Measurements from ENCODE around the gene RAB44.

Gene RAB44

GRCh38 chr6:36714511-36714910 is 16.9 kb downstream of the RAB44 start:
- TF ChIP-seq CTCF (IDR thresholded peaks at IDR 0.05; ENCODE audit: low read depth, low read length, poor library complexity, severe bottlenecking) (no peak), EZH2phosphoT487 (IDR thresholded peaks at IDR 0.05; ENCODE audit: borderline replicate concordance, low read length) (no peak)

GRCh38 chr6:36715469-36715868 is 17.8 kb downstream of the RAB44 start:
- no peaks in the 10 kb centered on the region for H3K79me2 ChIP-seq (ENCODE audit: control insufficient read depth, low read length)
- peaks cover 15% of the 10 kb centered on the region for H3K4me1 ChIP-seq (ENCODE audit: control insufficient read depth, low read length)
- H4K20me1 ChIP-seq (ENCODE audit: control insufficient read depth, insufficient read depth, low read depth, low read length): no peaks in the 10 kb centered on the region
- TF ChIP-seq EZH2phosphoT487 (IDR thresholded peaks at IDR 0.05; ENCODE audit: borderline replicate concordance, low read length): no peak
- no peak for TF ChIP-seq CTCF (IDR thresholded peaks at IDR 0.05; ENCODE audit: low read depth, low read length, poor library complexity, severe bottlenecking)
- no peaks in the 10 kb centered on the region for H3K9me3 ChIP-seq (ENCODE audit: control insufficient read depth, insufficient read depth, low read length)
- no peaks in the 10 kb centered on the region for H3K36me3 ChIP-seq (ENCODE audit: control insufficient read depth, low read length)
- no peaks in the 10 kb centered on the region for H3F3A ChIP-seq (ENCODE audit: control insufficient read depth, insufficient read depth)
- 0 out of 2 replicates have a peak, but pooled peaks cover 4% of the 10 kb centered on the region for H3K27me3 ChIP-seq (ENCODE audit: control insufficient read depth, low read length)
- no peaks in the 10 kb centered on the region for H3K9me2 ChIP-seq (replicated peaks; ENCODE audit: control insufficient read depth, low read length)
- no peak overlapping the region for H3K27ac ChIP-seq (ENCODE audit: low read depth, low read length)
- no peak overlapping the region for H3K4me3 ChIP-seq (ENCODE audit: low read length)
- no peak overlapping the region for H3K4me2 ChIP-seq (ENCODE audit: low read length)

More at GRCh38 chr6:36714511-36714910, 16.9 kb downstream of the RAB44 start:
- no peaks in the 10 kb centered on the region for H3K9me3 ChIP-seq (ENCODE audit: control insufficient read depth, insufficient read depth, low read length)
- H3K36me3 ChIP-seq (ENCODE audit: control insufficient read depth, low read length): no peaks in the 10 kb centered on the region
- H3K27ac ChIP-seq (ENCODE audit: low read depth, low read length): no peak overlapping the region
- H3K4me1 ChIP-seq (ENCODE audit: control insufficient read depth, low read length): peaks cover 6% of the 10 kb centered on the region
- H3K4me2 ChIP-seq (ENCODE audit: low read length): no peak overlapping the region
- H3K4me3 ChIP-seq (ENCODE audit: low read length): no peak overlapping the region
- H3K27me3 ChIP-seq (ENCODE audit: control insufficient read depth, low read length): 0 out of 2 replicates have a peak, but pooled peaks cover 4% of the 10 kb centered on the region
- no peaks in the 10 kb centered on the region for H3K9me2 ChIP-seq (replicated peaks; ENCODE audit: control insufficient read depth, low read length)
- H3F3A ChIP-seq (ENCODE audit: control insufficient read depth, insufficient read depth): no peaks in the 10 kb centered on the region
- no peaks in the 10 kb centered on the region for H3K79me2 ChIP-seq (ENCODE audit: control insufficient read depth, low read length)
- H4K20me1 ChIP-seq (ENCODE audit: control insufficient read depth, insufficient read depth, low read depth, low read length): no peaks in the 10 kb centered on the region

- no peaks in the 10 kb centered on the region for H3K9me2 ChIP-seq (replicated peaks; ENCODE audit: control insufficient read depth, low read length)
- peaks cover 19% of the 10 kb centered on the region for H3K4me1 ChIP-seq (ENCODE audit: control insufficient read depth, low read length)
- no peaks in the 10 kb centered on the region for H3K36me3 ChIP-seq (ENCODE audit: control insufficient read depth, low read length)
- H3K27me3 ChIP-seq (ENCODE audit: control insufficient read depth, low read length): 0 out of 2 replicates have a peak, but pooled peaks cover 4% of the 10 kb centered on the region
- no peak overlapping the region for H3K27ac ChIP-seq (ENCODE audit: low read depth, low read length)
- no peaks in the 10 kb centered on the region for H4K20me1 ChIP-seq (ENCODE audit: control insufficient read depth, insufficient read depth, low read depth, low read length)
- no peaks in the 10 kb centered on the region for H3F3A ChIP-seq (ENCODE audit: control insufficient read depth, insufficient read depth)
- no peak overlapping the region for H3K4me2 ChIP-seq (ENCODE audit: low read length)
- no peak overlapping the region for H3K4me3 ChIP-seq (ENCODE audit: low read length)
- H3K79me2 ChIP-seq (ENCODE audit: control insufficient read depth, low read length): no peaks in the 10 kb centered on the region
- H3K9me3 ChIP-seq (ENCODE audit: control insufficient read depth, insufficient read depth, low read length): no peaks in the 10 kb centered on the region
- TF ChIP-seq CTCF (IDR thresholded peaks at IDR 0.05; ENCODE audit: low read depth, low read length, poor library complexity, severe bottlenecking) (no peak), EZH2phosphoT487 (IDR thresholded peaks at IDR 0.05; ENCODE audit: borderline replicate concordance, low read length) (no peak)
Measured at GRCh38 chr6:36716476-36717093, 19.0 kb downstream of the RAB44 start.
